H9 (cell line): Measurements from ENCODE around the gene KDM2A. TPM values are rescaled to one million over a fixed set of nuclear protein-coding genes. Genes with fewer than 3 reads are reported as not detected.
A peak's percentile ranks its signal among the peaks of the same experiment; 100 is the strongest.

Experiments
- DNase-seq: peaks from one replicate; pipeline ENCODE4 v3.0.0-alpha.2; 2017
- H2AFZ ChIP-seq: one replicate; pipeline ENCODE4 v1.6.1; 2013; ENCODE audit warnings: mild to moderate bottlenecking, low read length, control low read depth, moderate library complexity
- H2AK5ac ChIP-seq: 2 replicates; pipeline ENCODE4 v1.6.1; 2013; ENCODE audit warnings: low read length, control low read depth, mixed read lengths; ENCODE audit not compliant: insufficient read length
- H2BK120ac ChIP-seq: one replicate; pipeline ENCODE4 v1.6.1; 2013; ENCODE audit warnings: low read depth, mild to moderate bottlenecking, low read length, control low read depth, inconsistent platforms; ENCODE audit not compliant: poor library complexity, severe bottlenecking
- H2BK12ac ChIP-seq: 2 replicates; pipeline ENCODE4 v1.6.1; 2013; ENCODE audit warnings: low read length, control low read depth, mixed read lengths, low read depth; ENCODE audit not compliant: insufficient read length
- H2BK15ac ChIP-seq: 2 replicates; pipeline ENCODE4 v1.6.1; 2013; ENCODE audit warnings: low read depth, low read length, control low read depth
- H2BK20ac ChIP-seq: one replicate; pipeline ENCODE4 v1.6.1; 2013; ENCODE audit warnings: low read depth, mild to moderate bottlenecking, low read length, control low read depth, inconsistent platforms; ENCODE audit not compliant: poor library complexity, severe bottlenecking
- H2BK5ac ChIP-seq: 2 replicates; pipeline ENCODE4 v1.6.1; 2013; ENCODE audit warnings: low read length, control low read depth, mixed read lengths; ENCODE audit not compliant: insufficient read length
- H3K14ac ChIP-seq: 2 replicates; pipeline ENCODE4 v1.6.1; 2013; ENCODE audit warnings: low read length, control low read depth; ENCODE audit not compliant: insufficient read depth
- H3K18ac ChIP-seq: 2 replicates; pipeline ENCODE4 v1.6.1; 2013; ENCODE audit warnings: low read depth, mild to moderate bottlenecking, mixed read lengths, low read length, control low read depth; ENCODE audit not compliant: insufficient read length
- H3K23ac ChIP-seq: 2 replicates; pipeline ENCODE4 v1.6.1; 2013; ENCODE audit warnings: low read length, control low read depth, mixed read lengths, low read depth; ENCODE audit not compliant: insufficient read length
- H3K23me2 ChIP-seq: 2 replicates; pipeline ENCODE4 v1.6.1; 2013; ENCODE audit warnings: low read depth, mild to moderate bottlenecking, mixed read lengths, low read length, control low read depth; ENCODE audit not compliant: insufficient read length, poor library complexity, severe bottlenecking
- H3K27ac ChIP-seq: 2 replicates; pipeline ENCODE4 v1.5.1; 2013; ENCODE audit warnings: low read length, control low read depth, mixed read lengths, low read depth; ENCODE audit not compliant: insufficient read length
- H3K27me3 ChIP-seq: 2 replicates; pipeline ENCODE4 v1.6.1; 2013; ENCODE audit warnings: low read length, control low read depth, inconsistent platforms; ENCODE audit not compliant: insufficient read depth
- H3K4ac ChIP-seq: 2 replicates; pipeline ENCODE4 v1.6.1; 2013; ENCODE audit warnings: low read depth, mild to moderate bottlenecking, control low read depth, inconsistent platforms, low read length, moderate library complexity
- H3K4me1 ChIP-seq: 2 replicates; pipeline ENCODE4 v1.6.1; 2013; ENCODE audit warnings: low read length, control low read depth, inconsistent platforms; ENCODE audit not compliant: insufficient read depth
- H3K4me2 ChIP-seq: 2 replicates; pipeline ENCODE4 v1.6.1; 2013; ENCODE audit warnings: low read length, control low read depth, mixed read lengths; ENCODE audit not compliant: insufficient read length, insufficient read depth
- H3K56ac ChIP-seq: 2 replicates; pipeline ENCODE4 v1.6.1; 2013; ENCODE audit warnings: low read depth, mild to moderate bottlenecking, mixed read lengths, low read length, control low read depth; ENCODE audit not compliant: insufficient read length
- H3K79me1 ChIP-seq: 2 replicates; pipeline ENCODE4 v1.6.1; 2013; ENCODE audit warnings: low read depth, mild to moderate bottlenecking, moderate library complexity, low read length, control low read depth, inconsistent platforms; ENCODE audit not compliant: insufficient read depth, poor library complexity, severe bottlenecking
- H3K79me2 ChIP-seq: 2 replicates; pipeline ENCODE4 v1.6.1; 2013; ENCODE audit warnings: low read length, control low read depth, inconsistent platforms; ENCODE audit not compliant: insufficient read depth
- H3K9ac ChIP-seq: 2 replicates; pipeline ENCODE4 v1.6.1; 2013; ENCODE audit warnings: low read length, control low read depth, mixed read lengths; ENCODE audit not compliant: insufficient read length; ENCODE audit errors: extremely low read depth
- H3K9me3 ChIP-seq: one replicate; pipeline ENCODE4 v1.6.1; 2013; ENCODE audit warnings: low read depth, low read length, inconsistent platforms; ENCODE audit not compliant: control insufficient read depth
- H3T11ph ChIP-seq: one replicate; pipeline ENCODE4 v1.6.1; 2013; ENCODE audit warnings: mild to moderate bottlenecking, low read length, control low read depth, inconsistent platforms
- H4K20me1 ChIP-seq: one replicate; pipeline ENCODE4 v1.6.1; 2013; ENCODE audit not compliant: control insufficient read depth, insufficient read length, insufficient read depth
- H4K5ac ChIP-seq: 2 replicates; pipeline ENCODE4 v1.6.1; 2013; ENCODE audit warnings: low read depth, mild to moderate bottlenecking, mixed read lengths, low read length, control low read depth; ENCODE audit not compliant: insufficient read length
- H4K8ac ChIP-seq: replicated peaks from 2 replicates; pipeline ENCODE4 v1.6.1; 2013; ENCODE audit warnings: low read length, control low read depth, mixed read lengths, low read depth; ENCODE audit not compliant: insufficient read length
- H4K91ac ChIP-seq: 2 replicates; pipeline ENCODE4 v1.6.1; 2013; ENCODE audit warnings: low read depth, mild to moderate bottlenecking, moderate library complexity, mixed read lengths, low read length, control low read depth; ENCODE audit not compliant: insufficient read length
- H3K27ac Mint-ChIP-seq, 3 experiments: 2 replicates in 2 of 3; 3 replicates in 1 of 3; pipeline ENCODE4 v1.8.0; 2020 to 2021; ENCODE audit warnings: mixed read lengths in 3 of 3, mild to moderate bottlenecking in 1 of 3, moderate library complexity in 1 of 3
- H3K27me3 Mint-ChIP-seq: 2 replicates; pipeline ENCODE4 v1.8.0; 2021; ENCODE audit warnings: low read depth, mild to moderate bottlenecking, moderate library complexity, mixed read lengths
- H3K36me3 Mint-ChIP-seq, 3 experiments: 2 replicates in 2 of 3; 3 replicates in 1 of 3; pipeline ENCODE4 v1.8.0; 2020 to 2021; ENCODE audit warnings: low read depth in 3 of 3, mixed read lengths in 3 of 3; ENCODE audit not compliant: insufficient read depth in 1 of 3
- H3K4me1 Mint-ChIP-seq, 2 experiments: 2 replicates each; pipeline ENCODE4 v1.8.0; 2020; ENCODE audit warnings: mixed read lengths in 2 of 2
- H3K4me3 Mint-ChIP-seq, 2 experiments: 2 replicates in 1 of 2; 3 replicates in 1 of 2; pipeline ENCODE4 v1.8.0; 2020 to 2021; ENCODE audit warnings: mild to moderate bottlenecking in 2 of 2, mixed read lengths in 2 of 2, moderate library complexity in 1 of 2
- H3K9me3 Mint-ChIP-seq, 2 experiments: 2 replicates in 1 of 2; 3 replicates in 1 of 2; pipeline ENCODE4 v1.8.0; 2020; ENCODE audit warnings: mild to moderate bottlenecking in 2 of 2, mixed read lengths in 2 of 2, moderate library complexity in 1 of 2
- CTCF ChIP-seq: fragments of 200-600 bp; sonication (generic); conservative IDR thresholded peaks from 3 replicates; pipeline ENCODE4 v1.8.0; 2021; ENCODE audit warnings: antibody characterized with exemption, mild to moderate bottlenecking
- WGBS: extraction: QIAGEN DNeasy Blood & Tissue Kit; methylation state at CpG from one replicate; pipeline ENCODE4 v1.1.7; 2013; ENCODE audit warnings: missing lambda C conversion rate, low lambda C conversion rate, mixed read lengths; ENCODE audit not compliant: insufficient read length; ENCODE audit errors: extremely low coverage; 5-methylcytosine and 5-hydroxymethylcytosine counted together
- total RNA-seq: library from RNA; stranded (reverse); gene quantifications from 2 replicates; pipeline ENCODE4 v1.2.1, GENCODE V29; 2021

The KDM2A gene
- total RNA-seq, 1 experiment from 2014 or later: 85.9 TPM

GRCh38 chr11:67266449-67267187, 147.6 kb downstream of the KDM2A start, which contains the start of gene GRK2:
TSS of gene GRK2 (plus strand) at chr11:67266473. CDS start at chr11:67266700, 227 bp downstream.
- Histone ChIP-seq H3K27me3 (no peaks in the 10 kb centered on the region; the same call in 1 of the 2 replicates), H3K4me1 (peaks cover 12% of the 10 kb centered on the region), H4K5ac (no peak within 1 kb of the TSS), H2BK5ac (no peak within 1 kb of the TSS), H2AK5ac (no peak within 1 kb of the TSS), H3K18ac (no peak within 1 kb of the TSS), H3K27ac (no peak within 1 kb of the TSS), H3K9ac (no peak within 1 kb of the TSS), H3K79me1 (no peaks in the 10 kb centered on the region), H3K56ac (no peak within 1 kb of the TSS), H2BK120ac (no peak within 1 kb of the TSS), H3K23me2 (peaks cover 9% of the 10 kb centered on the region), H2BK12ac (no peak within 1 kb of the TSS), H3K4me2 (peak within 1 kb of the TSS; percentile 84), H2AFZ (no peak within 1 kb of the TSS), H4K91ac (no peak within 1 kb of the TSS), H3K23ac (no peak within 1 kb of the TSS), H3T11ph (no peak within 1 kb of the TSS), H3K14ac (peak within 1 kb of the TSS; percentile 62; the same call in 1 of the 2 replicates), H4K20me1 (peaks cover 3% of the 10 kb centered on the region), H3K9me3 (no peaks in the 10 kb centered on the region), H2BK15ac (no peak within 1 kb of the TSS), H4K8ac (no peak within 1 kb of the TSS), H3K4ac (no peak within 1 kb of the TSS), H2BK20ac (no peak within 1 kb of the TSS), H3K79me2 (peaks cover 8% of the 10 kb centered on the region; the same call in 1 of the 2 replicates)
- WGBS: no CpG with 5 or more reads among the region's 103 CpGs
- no peak for TF ChIP-seq CTCF
- Mint-ChIP-seq H3K36me3 (peaks cover 0 to 11% (median 10%) of the 10 kb centered on the region in 3 experiments; a peak in 5 of 7 replicates), H3K27me3 (peaks cover 35% of the 10 kb centered on the region), H3K4me3 (peak within 1 kb of the TSS; percentile 88 to 96), H3K27ac (peak within 1 kb of the TSS in 2 of 3 experiments; percentile 14 to 52; a peak in 3 of 7 replicates), H3K4me1 (peaks cover 44 to 53% of the 10 kb centered on the region in 2 experiments), H3K9me3 (no peaks in the 10 kb centered on the region)
- DNase-seq: no peak
